Neural progenitor cell (in vitro differentiated cells): ENCODE results near the gene KRT72.

Experiments
- CTCF ChIP-seq: fragments of 200-600 bp; sonication (generic); IDR thresholded peaks from 2 replicates; pipeline ENCODE4 v1.5.1; 2017; ENCODE audit warnings: antibody characterized with exemption, mild to moderate bottlenecking
- EZH2phosphoT487 ChIP-seq: fragments of 200-600 bp; sonication (generic); IDR thresholded peaks from 2 replicates; pipeline ENCODE4 v1.6.1; 2017; ENCODE audit warnings: antibody characterized with exemption

- no peak for TF ChIP-seq CTCF
- no peak for TF ChIP-seq EZH2phosphoT487
These were observed 28.0 kb downstream of the KRT72 start for GRCh38 chr12:52573306-52573705.
